SK-N-MC (cell line): ENCODE results near the gene GPR35.

Experiments used
- DNase-seq: peaks from one replicate; pipeline ENCODE4 v3.0.0-alpha.2; 2011; ENCODE audit warnings: low read depth, low spot score
- H3K27ac ChIP-seq: fragments of 200-600 bp; sonication (generic); 2 replicates; pipeline ENCODE4 v1.5.1; 2016; ENCODE audit warnings: mixed run types
- H3K36me3 ChIP-seq: fragments of 200-600 bp; sonication (generic); 2 replicates; pipeline ENCODE4 v1.6.1; 2017; ENCODE audit warnings: antibody characterized with exemption, low read length, mixed read lengths; ENCODE audit not compliant: insufficient read depth
- H3K4me3 ChIP-seq: fragments of 200-600 bp; sonication (generic); 2 replicates; pipeline ENCODE4 v1.5.1; 2016
- H3K9ac ChIP-seq: fragments of 200-600 bp; sonication (generic); 2 replicates; pipeline ENCODE4 v1.8.0; 2017; ENCODE audit warnings: mixed run types, mixed read lengths; ENCODE audit not compliant: insufficient read length
- H3K9me3 ChIP-seq: fragments of 200-600 bp; sonication (generic); 2 replicates; pipeline ENCODE4 v1.6.1; 2017; ENCODE audit warnings: low read depth, mild to moderate bottlenecking, antibody characterized with exemption, low read length, moderate library complexity, mixed read lengths
- EZH2 ChIP-seq: fragments of 200-600 bp; sonication (generic); IDR thresholded peaks from one replicate; pipeline ENCODE4 v1.6.1; 2017; ENCODE audit warnings: antibody characterized with exemption
- FOXP2 ChIP-seq: optimal IDR thresholded peaks from 2 replicates; pipeline ENCODE3; 2011; ENCODE audit warnings: mild to moderate bottlenecking, moderate library complexity; ENCODE audit not compliant: insufficient read depth; ENCODE audit errors: extremely low read length, control extremely low read depth
- POLR2AphosphoS5 ChIP-seq: IDR thresholded peaks from 2 replicates; pipeline ENCODE4 v1.6.1; 2012; ENCODE audit warnings: mild to moderate bottlenecking, low read depth, low read length, borderline replicate concordance

Gene GPR35

DNA sequence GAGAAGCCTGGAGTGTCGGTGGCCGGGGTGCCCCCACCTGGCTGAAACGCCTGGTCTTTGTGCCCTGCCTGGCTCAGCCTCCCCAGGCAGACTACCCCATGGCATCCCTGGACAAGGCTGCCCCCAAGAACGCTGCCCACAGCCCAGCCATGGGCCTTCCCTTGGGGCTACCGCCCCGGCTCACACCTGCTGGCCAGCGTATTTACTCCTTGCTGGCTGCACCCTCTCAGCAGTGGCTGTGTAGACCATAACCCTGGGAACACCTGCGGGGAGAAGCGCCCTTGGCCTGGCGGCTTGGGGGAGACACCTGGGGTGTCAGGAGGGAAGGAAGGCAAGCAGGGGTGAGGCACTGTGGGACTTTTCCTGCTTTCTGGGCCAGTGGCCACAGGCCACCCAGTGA, 21.4 kb upstream of the GPR35 start:
- no peaks in the 10 kb centered on the region for H3K36me3 ChIP-seq
- H3K9ac ChIP-seq = no peak overlapping the region
- no peak for DNase-seq
- no peak overlapping the region for H3K27ac ChIP-seq
- TF ChIP-seq POLR2AphosphoS5 (no peak), FOXP2 (no peak), EZH2 (no peak)
- H3K9me3 ChIP-seq = no peaks in the 10 kb centered on the region
- no peak overlapping the region for H3K4me3 ChIP-seq

DNA sequence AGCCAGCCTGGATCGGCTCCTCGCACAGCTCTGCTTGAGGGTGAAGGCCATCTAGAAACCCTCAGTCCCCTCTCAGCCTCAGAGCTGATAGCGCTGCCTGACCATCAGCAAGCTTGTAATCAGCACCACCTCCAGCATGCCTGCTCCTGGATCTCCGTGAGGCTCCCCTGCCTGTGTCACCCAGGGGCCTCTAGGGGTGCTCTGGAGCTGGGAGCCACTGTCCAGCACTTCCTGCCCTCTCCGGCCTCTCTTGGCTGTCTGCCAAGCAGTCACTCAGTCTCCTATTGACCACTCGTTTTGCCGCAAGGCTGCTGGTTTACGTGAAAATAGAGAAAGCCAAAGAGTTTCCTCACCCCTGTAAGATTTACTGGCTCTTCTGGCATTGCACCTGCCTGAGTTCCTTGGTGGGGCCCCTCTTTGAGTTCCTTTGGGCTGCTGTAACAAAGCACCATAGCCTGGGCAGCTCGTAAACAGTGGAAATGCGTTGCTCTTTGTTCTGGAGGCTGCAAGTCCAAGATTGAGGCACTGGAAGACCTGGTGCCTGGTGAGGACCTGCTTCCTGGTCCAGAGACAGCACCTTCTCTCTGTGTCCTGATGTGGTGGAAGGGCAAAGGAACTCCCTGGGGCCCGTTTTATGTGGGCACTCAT, 20.9 kb upstream of the GPR35 start:
- H3K27ac ChIP-seq = no peak overlapping the region
- no peak for TF ChIP-seq POLR2AphosphoS5
- TF ChIP-seq EZH2 = no peak
- TF ChIP-seq FOXP2 = no peak
- DNase-seq = no peak
- H3K36me3 ChIP-seq = no peaks in the 10 kb centered on the region
- H3K4me3 ChIP-seq = no peak overlapping the region
- no peaks in the 10 kb centered on the region for H3K9me3 ChIP-seq
- H3K9ac ChIP-seq = no peak overlapping the region

DNA sequence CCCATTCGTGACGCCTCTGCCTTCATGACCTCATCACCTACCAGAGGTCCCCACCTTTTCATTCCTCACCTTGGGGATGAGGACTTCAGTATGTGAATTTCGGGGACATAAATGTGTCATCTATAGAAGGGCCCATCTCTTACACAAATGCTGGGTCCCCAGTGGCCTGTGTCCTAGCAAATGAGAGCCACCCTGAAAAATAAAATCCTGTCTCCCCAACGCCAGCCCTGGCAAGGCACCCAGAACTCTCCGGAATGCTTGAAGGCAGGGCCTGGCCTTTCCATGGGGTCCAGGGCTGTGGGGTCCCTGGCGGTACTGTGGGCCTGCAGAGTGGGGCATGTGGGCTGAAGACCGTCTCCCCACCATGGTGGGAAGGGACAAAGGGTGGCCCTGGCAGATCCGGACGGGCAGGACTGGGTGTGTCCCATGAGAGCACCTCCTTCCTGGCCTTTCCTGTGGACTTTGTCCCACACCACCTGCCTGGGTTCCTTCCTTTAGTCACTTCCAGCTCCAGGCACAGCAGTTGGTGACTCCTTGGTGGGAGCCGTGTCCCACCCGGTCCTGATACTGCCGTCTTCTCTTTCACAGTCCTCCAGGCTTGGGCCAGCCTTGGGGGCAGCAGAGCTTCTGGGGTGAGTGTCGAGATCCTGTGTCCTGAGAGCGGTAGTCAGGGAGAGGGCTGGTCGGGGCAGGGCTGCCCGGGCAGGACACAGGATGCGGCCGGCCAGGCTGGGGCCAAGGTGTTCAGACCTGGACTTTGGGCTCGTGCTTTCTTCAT, 20.2 kb upstream of the GPR35 start:
- no peaks in the 10 kb centered on the region for H3K36me3 ChIP-seq
- TF ChIP-seq POLR2AphosphoS5 (no peak), FOXP2 (no peak), EZH2 (no peak)
- DNase-seq = no peak
- H3K27ac ChIP-seq = no peak overlapping the region
- H3K4me3 ChIP-seq = no peak overlapping the region
- H3K9me3 ChIP-seq = no peaks in the 10 kb centered on the region
- H3K9ac ChIP-seq = no peak overlapping the region

DNA sequence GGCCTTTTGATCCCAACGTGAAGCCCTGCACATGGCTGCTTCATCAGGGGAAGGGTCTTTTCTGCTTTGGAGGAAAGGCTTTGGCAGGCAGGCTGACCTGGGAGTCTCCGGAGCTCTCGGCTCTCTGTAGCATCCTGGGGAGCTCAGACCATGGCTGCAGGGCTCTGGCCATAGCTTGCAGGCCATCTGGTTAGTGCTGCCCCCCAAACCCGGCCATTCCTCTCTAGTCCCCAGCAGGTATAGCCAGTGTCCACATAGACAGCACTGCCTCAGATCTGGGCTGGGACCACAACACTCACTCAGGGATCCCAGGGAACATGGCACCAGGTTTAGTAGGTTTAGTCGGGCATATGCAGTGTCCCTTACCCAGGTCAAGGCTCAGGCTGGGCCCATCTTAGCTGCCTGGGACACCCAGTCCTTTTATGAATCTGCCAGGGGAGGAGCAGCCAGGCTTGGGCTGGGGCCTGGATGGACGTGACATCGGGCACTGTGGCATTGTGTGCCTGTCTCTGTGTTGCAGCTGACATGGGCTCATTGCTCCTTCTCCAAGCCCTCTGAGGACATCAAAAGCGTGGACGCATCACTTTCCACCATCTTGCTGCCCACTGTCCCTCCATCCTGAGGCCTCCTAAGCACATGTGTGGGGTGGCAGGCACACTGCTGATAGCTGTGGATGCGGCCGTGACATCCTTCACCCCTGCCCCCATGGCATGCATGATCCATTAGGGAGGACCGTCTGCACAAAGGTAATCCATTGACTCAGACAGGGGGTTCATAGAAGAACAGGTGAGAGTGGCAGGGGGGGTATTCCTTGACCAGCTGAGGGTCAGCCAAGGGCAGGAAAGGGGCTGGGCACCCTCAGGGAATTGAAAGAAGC, 19.2 kb upstream of the GPR35 start:
- Histone ChIP-seq H3K9ac (no peak overlapping the region), H3K9me3 (no peaks in the 10 kb centered on the region), H3K36me3 (no peaks in the 10 kb centered on the region), H3K4me3 (no peak overlapping the region), H3K27ac (no peak overlapping the region)
- no peak for TF ChIP-seq POLR2AphosphoS5
- no peak for DNase-seq

DNA sequence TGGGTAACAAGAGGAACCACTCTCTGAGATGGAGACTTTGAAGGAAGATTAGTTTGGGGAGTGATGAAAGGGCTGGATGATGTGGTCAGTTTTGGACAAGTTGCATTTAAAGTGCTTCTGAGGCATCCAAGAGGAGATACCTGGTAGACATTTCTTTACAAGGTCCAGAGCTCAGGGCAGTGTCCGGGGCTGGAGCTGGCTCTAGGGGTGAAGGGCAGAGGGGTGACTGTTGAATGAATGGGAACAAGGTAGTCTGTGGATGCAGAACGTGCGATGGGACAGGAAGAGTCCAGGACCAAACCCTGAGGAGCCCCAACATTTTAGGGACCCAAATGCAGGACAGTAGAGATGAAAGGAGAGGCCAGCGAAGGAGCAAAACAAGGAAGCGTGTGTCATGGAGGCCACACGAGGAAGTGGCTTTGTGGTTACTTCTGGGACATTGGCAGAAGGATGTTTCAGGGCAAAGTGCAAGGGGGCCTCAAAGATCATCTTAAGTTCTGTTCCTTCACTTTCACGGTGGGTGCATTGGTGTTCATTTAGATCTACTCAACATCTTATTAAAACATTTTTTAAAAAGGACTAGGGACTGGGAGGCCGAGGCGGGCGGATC, 13.6 kb upstream of the GPR35 start:
- DNase-seq = no peak
- no peak overlapping the region for H3K27ac ChIP-seq
- H3K4me3 ChIP-seq = no peak overlapping the region
- no peaks in the 10 kb centered on the region for H3K9me3 ChIP-seq
- no peak overlapping the region for H3K9ac ChIP-seq
- H3K36me3 ChIP-seq = no peaks in the 10 kb centered on the region
- no peak for TF ChIP-seq EZH2
- no peak for TF ChIP-seq FOXP2
- TF ChIP-seq POLR2AphosphoS5 = no peak

DNA sequence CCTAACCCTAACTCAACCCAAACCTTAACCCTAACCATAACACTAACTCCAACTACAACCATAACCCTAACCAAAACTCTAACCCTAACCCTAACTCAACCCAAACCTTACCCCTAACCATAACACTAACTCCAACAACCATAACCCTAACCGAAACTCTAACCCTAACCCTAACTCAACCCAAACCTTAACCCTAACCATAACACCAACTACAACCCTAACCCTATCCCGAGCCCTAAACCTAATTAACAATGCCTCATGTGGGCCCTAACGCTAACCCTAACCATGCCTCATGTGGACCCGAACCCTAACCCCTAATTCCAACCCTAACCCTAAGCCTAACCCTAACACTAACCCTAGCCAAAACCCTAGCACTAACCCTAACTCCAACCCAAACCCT, 11.5 kb upstream of the GPR35 start:
- no peaks in the 10 kb centered on the region for H3K9me3 ChIP-seq

DNA sequence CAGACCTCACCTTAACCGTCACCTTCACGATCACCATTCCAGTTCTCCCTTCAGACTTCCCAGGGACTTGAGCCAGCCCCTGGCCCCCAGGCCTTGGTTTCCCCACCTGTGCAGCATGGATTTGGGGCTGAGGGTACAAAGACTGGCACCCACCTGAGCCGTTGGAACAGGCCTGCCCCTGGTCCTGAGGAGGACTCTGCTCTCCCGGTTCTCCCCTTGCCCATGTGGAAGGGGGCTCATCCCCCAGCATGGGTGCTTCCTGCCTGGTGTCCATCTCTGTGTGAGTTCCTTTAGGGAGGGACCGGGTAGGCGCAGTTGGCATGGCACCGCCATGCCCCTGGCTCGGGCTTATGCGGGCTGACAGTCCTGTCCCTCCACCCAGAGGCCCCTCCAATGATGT, 10.9 kb upstream of the GPR35 start:
- Histone ChIP-seq H3K27ac (no peak overlapping the region), H3K9ac (no peak overlapping the region), H3K9me3 (no peaks in the 10 kb centered on the region), H3K36me3 (no peaks in the 10 kb centered on the region), H3K4me3 (no peak overlapping the region)
- DNase-seq = no peak
- TF ChIP-seq POLR2AphosphoS5 = no peak
- no peak for TF ChIP-seq EZH2
- TF ChIP-seq FOXP2 = no peak

More for the DNA sequence above, 11.5 kb upstream of the GPR35 start:
- TF ChIP-seq FOXP2 (no peak), EZH2 (no peak), POLR2AphosphoS5 (no peak)
- Histone ChIP-seq H3K36me3 (no peaks in the 10 kb centered on the region), H3K27ac (no peak overlapping the region), H3K4me3 (no peak overlapping the region), H3K9ac (no peak overlapping the region)
- no peak for DNase-seq

DNA sequence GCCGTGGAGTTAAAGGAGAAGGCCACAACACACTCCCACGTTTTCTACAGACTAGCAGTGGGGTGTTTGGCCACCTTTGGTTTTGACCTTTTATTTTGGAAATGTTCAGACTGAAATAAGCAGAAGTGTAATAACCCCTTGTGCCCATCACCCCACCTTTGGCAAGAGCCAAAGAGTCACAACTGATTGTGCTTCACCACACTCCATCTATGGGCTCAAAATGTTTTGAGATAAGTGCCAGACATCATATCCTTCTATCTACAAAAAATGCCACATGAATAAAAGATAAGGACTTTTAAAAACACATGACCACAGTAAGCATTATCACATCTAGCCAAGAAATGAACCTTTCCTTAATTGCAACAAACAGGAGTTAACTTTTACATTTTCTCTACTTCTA, 9.9 kb upstream of the GPR35 start:
- H3K4me3 ChIP-seq = no peak overlapping the region
- H3K36me3 ChIP-seq = no peaks in the 10 kb centered on the region
- DNase-seq = no peak
- H3K27ac ChIP-seq = no peak overlapping the region
- no peak overlapping the region for H3K9ac ChIP-seq
- TF ChIP-seq POLR2AphosphoS5 = no peak
- no peak for TF ChIP-seq EZH2
- no peak for TF ChIP-seq FOXP2
- no peaks in the 10 kb centered on the region for H3K9me3 ChIP-seq
